ENCODE data around the gene PROKR1. TPM values are rescaled to one million over a fixed set of nuclear protein-coding genes. Genes with fewer than 3 reads are reported as not detected.

PROKR1 gene
- total and polyA plus RNA-seq, 2 donors (not counting 1 experiment from before 2014, with no cell fraction given): not detected

GRCh38 chr2:68658266-68658665 lies 14.9 kb downstream of the PROKR1 start:
- no peaks in the 10 kb centered on the region for H3K4me1 ChIP-seq (ENCODE audit: control insufficient read depth, extremely low read depth, insufficient read depth, low read length)
- no peaks in the 10 kb centered on the region for H3K9me3 ChIP-seq (ENCODE audit: control insufficient read depth, insufficient read depth, low read depth, low read length)
- TF ChIP-seq EZH2 (IDR thresholded peaks at IDR 0.05; ENCODE audit: low read length, missing control alignments) (no peak), CTCF (conservative IDR thresholded peaks at IDR 0.05 in 1 of 2, IDR thresholded peaks at IDR 0.05 in 1 of 2; ENCODE audit: low read depth in 1 of 2, low read length in 2 of 2) (no peak)
- no peak overlapping the region for H3K4me3 ChIP-seq (replicated peaks in 1 of 4; ENCODE audit: control extremely low read depth in 1 of 4, insufficient read depth in 1 of 4, low read depth in 3 of 4, low read length in 4 of 4)
- H3K27me3 ChIP-seq (ENCODE audit: control insufficient read depth, insufficient read depth, low read length): peaks cover 13% of the 10 kb centered on the region
- no peak overlapping the region for H3K9ac ChIP-seq (ENCODE audit: insufficient read depth, low read length)
- H3K27ac ChIP-seq (ENCODE audit: insufficient read depth, low read length): no peak overlapping the region
- H2AFZ ChIP-seq (ENCODE audit: low read length): no peak overlapping the region
- DNase-seq (ENCODE audit: low read depth in 2 of 2): no peak
- H3K79me2 ChIP-seq (ENCODE audit: control insufficient read depth, insufficient read depth, low read length): no peaks in the 10 kb centered on the region
- H3K4me2 ChIP-seq (ENCODE audit: extremely low read depth, insufficient read depth, low read length): no peak overlapping the region
- no peaks in the 10 kb centered on the region for H4K20me1 ChIP-seq (ENCODE audit: control insufficient read depth, extremely low read depth, insufficient read depth, low read length)
- H3K36me3 ChIP-seq (ENCODE audit: control insufficient read depth, insufficient read depth, low read length): no peaks in the 10 kb centered on the region

GRCh38 chr2:68659081-68659480 lies 15.7 kb downstream of the PROKR1 start:
- H3K79me2 ChIP-seq (ENCODE audit: control insufficient read depth, insufficient read depth, low read length): no peaks in the 10 kb centered on the region
- H2AFZ ChIP-seq (ENCODE audit: low read length): no peak overlapping the region
- TF ChIP-seq CTCF (conservative IDR thresholded peaks at IDR 0.05 in 1 of 2, IDR thresholded peaks at IDR 0.05 in 1 of 2; ENCODE audit: low read depth in 1 of 2, low read length in 2 of 2): no peak
- no peak for TF ChIP-seq EZH2 (IDR thresholded peaks at IDR 0.05; ENCODE audit: low read length, missing control alignments)
- no peaks in the 10 kb centered on the region for H3K36me3 ChIP-seq (ENCODE audit: control insufficient read depth, insufficient read depth, low read length)
- H4K20me1 ChIP-seq (ENCODE audit: control insufficient read depth, extremely low read depth, insufficient read depth, low read length): no peaks in the 10 kb centered on the region
- H3K9me3 ChIP-seq (ENCODE audit: control insufficient read depth, insufficient read depth, low read depth, low read length): no peaks in the 10 kb centered on the region
- no peaks in the 10 kb centered on the region for H3K4me1 ChIP-seq (ENCODE audit: control insufficient read depth, extremely low read depth, insufficient read depth, low read length)
- H3K4me2 ChIP-seq (ENCODE audit: extremely low read depth, insufficient read depth, low read length): no peak overlapping the region
- no peak for DNase-seq (ENCODE audit: low read depth in 2 of 2)
- no peak overlapping the region for H3K4me3 ChIP-seq (replicated peaks in 1 of 4; ENCODE audit: control extremely low read depth in 1 of 4, insufficient read depth in 1 of 4, low read depth in 3 of 4, low read length in 4 of 4)
- no peak overlapping the region for H3K9ac ChIP-seq (ENCODE audit: insufficient read depth, low read length)
- no peak overlapping the region for H3K27ac ChIP-seq (ENCODE audit: insufficient read depth, low read length)
- H3K27me3 ChIP-seq (ENCODE audit: control insufficient read depth, insufficient read depth, low read length): peaks cover 13% of the 10 kb centered on the region

- no peak overlapping the region for H3K27ac ChIP-seq (ENCODE audit: insufficient read depth, low read length)
- no peaks in the 10 kb centered on the region for H4K20me1 ChIP-seq (ENCODE audit: control insufficient read depth, extremely low read depth, insufficient read depth, low read length)
- H3K36me3 ChIP-seq (ENCODE audit: control insufficient read depth, insufficient read depth, low read length): no peaks in the 10 kb centered on the region
- H3K4me1 ChIP-seq (ENCODE audit: control insufficient read depth, extremely low read depth, insufficient read depth, low read length): no peaks in the 10 kb centered on the region
- no peak for TF ChIP-seq EZH2 (IDR thresholded peaks at IDR 0.05; ENCODE audit: low read length, missing control alignments)
- no peak for TF ChIP-seq CTCF (conservative IDR thresholded peaks at IDR 0.05 in 1 of 2, IDR thresholded peaks at IDR 0.05 in 1 of 2; ENCODE audit: low read depth in 1 of 2, low read length in 2 of 2)
- H3K9ac ChIP-seq (ENCODE audit: insufficient read depth, low read length): no peak overlapping the region
- no peak overlapping the region for H2AFZ ChIP-seq (ENCODE audit: low read length)
- H3K9me3 ChIP-seq (ENCODE audit: control insufficient read depth, insufficient read depth, low read depth, low read length): no peaks in the 10 kb centered on the region
- H3K4me3 ChIP-seq (replicated peaks in 1 of 4; ENCODE audit: control extremely low read depth in 1 of 4, insufficient read depth in 1 of 4, low read depth in 3 of 4, low read length in 4 of 4): no peak overlapping the region
- no peaks in the 10 kb centered on the region for H3K79me2 ChIP-seq (ENCODE audit: control insufficient read depth, insufficient read depth, low read length)
- H3K4me2 ChIP-seq (ENCODE audit: extremely low read depth, insufficient read depth, low read length): no peak overlapping the region
- DNase-seq (ENCODE audit: low read depth in 2 of 2): no peak
- H3K27me3 ChIP-seq (ENCODE audit: control insufficient read depth, insufficient read depth, low read length): peaks cover 13% of the 10 kb centered on the region
These were observed 17.3 kb downstream of the PROKR1 start for GRCh38 chr2:68660658-68661057.

Data from fibroblast of lung (primary cell).